HG02763 (cell line): ENCODE data around the gene TMEM272.

ENCODE experiments used
- ATAC-seq: cut with Tn5 transposase; IDR thresholded peaks from one replicate; pipeline ENCODE4 v1.9.1; 2021; ENCODE audit warnings: mild to moderate bottlenecking, moderate library complexity; ENCODE audit not compliant: unreplicated experiment

TMEM272 gene, protein sequence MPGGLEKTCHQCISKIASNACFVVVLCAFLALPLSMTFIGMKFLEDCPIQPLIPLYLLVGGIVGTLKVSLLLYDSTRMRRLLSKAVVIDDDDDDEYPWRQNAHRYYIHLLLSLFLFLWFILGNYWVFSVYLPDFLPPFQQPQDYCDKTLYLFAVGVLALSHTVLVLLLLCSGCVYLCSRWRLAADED

DNA sequence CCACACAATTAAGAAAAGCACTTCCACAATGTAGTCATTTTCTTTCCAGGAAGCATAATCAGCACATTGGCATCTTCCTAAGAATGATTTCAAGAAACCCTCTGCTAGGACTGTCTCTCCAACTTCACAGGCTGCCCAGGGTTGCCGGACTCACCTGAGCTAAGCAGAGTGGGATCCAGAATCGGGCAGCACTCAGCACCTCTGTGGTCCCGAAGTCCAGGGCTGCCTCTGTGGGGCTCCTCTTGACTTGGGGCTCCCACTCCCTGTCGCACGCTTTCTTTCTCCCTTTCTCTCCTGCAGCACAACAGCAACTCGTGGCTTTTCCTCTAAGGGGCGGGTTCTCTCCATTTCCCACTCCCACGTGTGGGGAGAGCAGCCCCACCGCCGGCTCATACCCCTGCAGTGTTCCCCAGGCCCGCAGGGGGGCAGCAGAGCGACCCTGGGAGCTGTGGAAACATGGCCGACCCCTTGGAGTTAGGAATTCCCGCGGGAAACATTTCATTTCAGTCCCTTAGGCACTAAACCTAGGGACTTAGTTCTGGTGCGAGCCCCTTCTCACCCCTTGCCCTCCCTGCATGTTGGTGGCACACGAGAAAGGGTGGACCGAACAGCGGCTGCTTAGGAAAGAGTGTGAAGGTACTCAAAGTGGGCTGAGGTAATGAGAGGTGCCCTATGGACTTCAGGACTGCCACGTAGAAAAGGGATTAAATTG lies at the start of gene TMEM272:
TMEM272 (minus strand) TSS at position 316 of the 712 bp plus-strand sequence. CDS start 6,647 bp downstream, outside the sequence.
- ATAC-seq: no peak

DNA sequence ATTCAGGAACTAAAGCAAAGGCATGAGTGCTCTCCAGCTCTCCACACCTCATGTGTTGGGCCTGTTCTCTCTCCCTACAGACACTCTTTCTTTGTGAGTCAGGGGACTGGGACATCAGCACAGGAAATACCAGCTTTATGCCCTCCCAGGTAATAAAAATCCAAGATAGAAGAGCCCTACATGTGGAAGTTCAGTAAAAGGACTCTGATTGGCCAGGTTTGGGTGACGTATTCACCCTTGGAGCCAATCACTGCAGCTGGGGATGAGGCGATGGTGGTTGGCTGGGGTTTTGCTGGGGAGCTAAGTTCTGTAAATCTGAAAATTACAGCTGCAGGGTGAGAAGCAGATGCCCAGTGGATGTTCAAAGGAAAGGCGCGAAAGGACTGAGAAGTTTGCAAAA lies 49.3 kb upstream of the TMEM272 start:
- no peak for ATAC-seq

DNA sequence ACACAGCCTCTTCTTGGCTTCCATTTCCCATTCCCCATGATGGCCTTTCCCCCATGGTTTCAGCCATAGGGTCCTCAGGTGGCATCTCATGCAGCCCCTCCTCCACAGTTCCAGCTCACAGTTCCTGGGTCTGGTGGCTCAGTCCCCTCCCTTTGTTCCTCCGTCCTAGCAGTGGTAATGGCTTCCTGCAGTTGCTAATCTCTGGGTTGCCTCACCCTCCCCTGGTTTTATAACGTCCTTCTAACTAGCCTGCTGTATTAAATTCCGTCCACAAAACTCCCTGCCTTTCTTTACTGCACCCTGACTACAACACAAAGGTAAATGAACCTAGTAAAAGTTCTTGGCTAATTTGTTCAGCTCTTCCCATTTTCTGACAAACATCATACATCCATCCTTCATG lies 47.7 kb upstream of the TMEM272 start:
- no peak for ATAC-seq

DNA sequence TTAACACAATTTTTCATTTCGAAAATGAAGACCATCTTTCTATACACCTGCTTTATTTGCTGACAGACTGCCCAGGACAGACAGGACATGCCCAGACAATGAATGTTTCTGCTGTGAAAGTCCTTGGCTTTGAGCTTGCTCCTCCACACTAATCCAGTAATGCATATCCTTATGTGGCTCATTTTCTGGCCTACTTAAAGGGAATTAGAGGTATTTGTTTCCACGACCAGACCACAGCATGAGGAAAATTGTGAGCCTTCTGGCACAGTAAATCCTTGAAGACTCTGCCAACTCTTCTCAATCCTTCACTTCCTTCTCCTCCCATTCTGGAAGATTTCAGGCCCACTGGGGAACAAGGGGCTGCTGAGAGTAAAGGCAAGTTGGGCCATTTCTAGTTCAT lies 42.5 kb upstream of the TMEM272 start:
- ATAC-seq: no peak

DNA sequence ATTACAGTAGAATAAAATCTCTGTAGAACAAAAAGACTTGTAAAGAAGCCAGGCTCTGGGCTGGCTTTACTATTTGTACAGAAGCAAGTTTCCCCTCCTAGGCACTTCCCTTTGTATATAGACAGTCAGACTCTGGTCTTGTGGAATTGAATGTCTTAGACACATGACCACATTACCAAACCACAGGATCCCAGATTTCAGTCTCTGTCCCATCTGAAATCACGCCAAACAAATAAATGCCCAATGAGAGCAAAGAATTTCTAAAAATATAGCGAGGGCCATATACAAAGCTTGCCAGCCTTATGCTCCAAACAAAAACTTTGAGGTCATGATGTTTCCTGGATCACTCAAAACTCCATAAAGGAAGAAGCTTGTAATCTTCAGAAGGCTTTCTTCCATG lies 40.7 kb upstream of the TMEM272 start:
- ATAC-seq: no peak

DNA sequence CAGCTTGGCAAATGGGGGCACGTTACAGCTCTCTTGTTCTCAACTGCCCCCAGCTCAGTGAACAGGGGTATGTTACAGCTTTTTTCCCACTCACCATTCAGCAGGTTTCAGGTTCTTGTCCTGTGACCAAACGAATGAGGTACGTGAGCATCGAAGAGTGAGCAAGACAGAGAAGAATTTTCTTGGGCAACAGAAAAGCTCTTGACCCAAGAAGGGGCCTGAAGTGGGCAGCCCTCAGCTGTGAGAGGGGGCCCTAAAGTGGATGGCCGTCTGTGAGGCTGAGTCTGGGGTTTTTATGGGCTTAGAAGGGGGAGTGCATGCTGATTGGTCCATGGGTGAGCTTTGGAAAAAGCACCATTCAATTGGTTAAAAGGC lies 38.2 kb upstream of the TMEM272 start:
- no peak for ATAC-seq

DNA sequence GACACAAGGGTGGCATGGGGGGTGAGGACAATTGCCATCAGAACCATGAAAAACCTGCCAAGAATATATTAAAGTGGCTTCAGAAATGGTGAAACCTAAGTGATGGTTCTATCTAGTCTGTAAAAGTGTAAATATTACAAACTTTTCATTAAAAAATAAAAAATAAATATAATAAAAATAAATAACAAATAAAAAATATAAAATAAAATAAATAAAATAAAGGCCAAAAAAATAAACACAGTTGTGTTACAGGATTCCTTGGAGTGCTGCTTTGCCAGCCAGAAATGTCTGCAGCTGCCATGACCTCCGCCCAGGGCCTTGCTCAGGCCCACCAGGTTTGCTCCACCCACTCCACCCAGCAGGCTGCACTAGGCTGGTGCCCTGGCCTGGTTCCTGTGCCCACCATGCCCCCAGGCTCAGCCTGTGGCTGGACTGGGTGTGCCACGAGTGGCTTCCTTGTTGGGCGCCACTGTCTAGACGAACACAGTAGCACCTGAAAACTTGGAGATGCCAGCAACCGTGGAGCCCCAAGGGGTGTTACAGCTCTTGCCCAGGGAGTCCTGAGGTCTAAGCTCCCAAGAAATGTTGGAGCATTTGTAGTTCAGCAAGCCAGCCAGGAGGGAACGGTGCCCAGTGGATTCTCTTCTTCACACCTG lies 37.7 kb upstream of the TMEM272 start:
- no peak for ATAC-seq

DNA sequence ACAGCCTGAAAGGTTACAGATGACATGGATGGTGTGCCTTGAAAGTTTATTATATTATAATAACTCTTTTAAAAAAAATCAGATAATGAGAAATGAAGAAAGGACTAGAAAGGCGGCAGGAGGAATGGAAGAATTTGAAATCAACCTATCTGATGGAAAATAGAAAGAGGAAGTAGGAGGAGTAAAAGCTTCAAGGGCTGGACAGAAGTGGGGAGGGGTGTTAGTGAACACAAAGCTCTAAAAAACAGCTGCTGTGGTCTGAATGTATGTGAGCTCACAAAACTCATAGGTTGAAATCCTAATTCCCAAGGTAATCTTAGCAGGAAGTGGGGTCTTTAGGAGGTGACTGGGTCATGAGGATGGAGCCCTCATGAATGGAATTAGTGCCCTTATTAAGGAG lies 36.3 kb upstream of the TMEM272 start:
- no peak for ATAC-seq

DNA sequence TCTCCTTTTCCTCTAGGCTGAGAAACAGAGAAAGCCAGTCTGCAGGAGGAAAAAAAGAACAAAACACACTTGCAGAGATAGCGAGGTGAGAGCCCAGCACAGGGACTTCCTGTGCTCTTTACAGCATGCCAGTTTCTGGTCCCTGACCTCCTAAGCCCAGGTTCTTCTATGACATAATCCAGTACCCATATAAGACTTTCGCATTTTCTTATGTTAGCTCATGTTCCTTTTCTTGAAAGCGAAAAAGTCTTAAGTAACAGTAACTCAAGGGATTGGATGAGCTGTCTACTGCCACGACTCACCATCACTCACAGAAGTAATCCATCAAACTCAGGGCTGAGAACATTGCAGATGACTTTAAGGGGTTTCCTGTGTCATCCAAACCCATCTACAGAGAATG lies 34.2 kb upstream of the TMEM272 start:
- no peak for ATAC-seq

DNA sequence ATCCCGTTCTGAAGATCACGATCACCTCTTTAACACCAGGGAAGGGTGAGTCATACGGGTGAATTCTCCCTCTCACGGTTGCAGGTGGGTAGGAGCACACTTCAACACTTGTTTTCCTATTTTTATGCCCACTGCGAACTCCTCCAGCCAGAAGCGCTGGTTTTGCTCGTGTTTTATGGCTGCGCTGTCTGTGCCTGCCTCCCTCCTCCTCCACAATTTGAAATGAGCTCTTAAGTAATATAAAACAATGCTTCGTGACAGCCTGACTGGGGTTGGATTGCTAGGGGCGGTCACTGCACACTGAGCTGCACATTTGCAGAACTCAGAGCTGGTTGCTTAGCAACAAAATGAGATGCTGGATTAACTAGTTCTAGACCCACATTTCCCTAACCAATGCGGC lies 29.7 kb upstream of the TMEM272 start:
- ATAC-seq: no peak

DNA sequence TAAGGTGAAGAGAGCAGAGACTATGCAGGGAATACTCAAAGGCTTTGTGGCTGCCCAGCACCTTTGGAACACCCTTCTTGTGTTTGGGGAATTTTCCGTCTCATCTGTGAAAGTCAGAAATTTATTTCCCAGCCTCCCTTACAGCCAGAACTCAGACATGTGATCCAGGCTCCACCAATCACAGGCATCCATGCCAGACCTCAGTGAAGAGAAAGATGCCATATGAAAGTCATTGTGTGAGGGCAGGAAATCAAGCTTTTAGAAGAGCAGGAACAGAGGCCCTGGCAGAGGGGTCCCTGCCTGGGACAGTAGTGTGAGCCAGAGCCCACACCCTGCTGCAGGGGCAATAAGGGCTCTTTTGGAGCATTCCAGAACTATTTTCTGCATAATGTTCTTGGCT lies 28.9 kb upstream of the TMEM272 start:
- ATAC-seq: no peak

DNA sequence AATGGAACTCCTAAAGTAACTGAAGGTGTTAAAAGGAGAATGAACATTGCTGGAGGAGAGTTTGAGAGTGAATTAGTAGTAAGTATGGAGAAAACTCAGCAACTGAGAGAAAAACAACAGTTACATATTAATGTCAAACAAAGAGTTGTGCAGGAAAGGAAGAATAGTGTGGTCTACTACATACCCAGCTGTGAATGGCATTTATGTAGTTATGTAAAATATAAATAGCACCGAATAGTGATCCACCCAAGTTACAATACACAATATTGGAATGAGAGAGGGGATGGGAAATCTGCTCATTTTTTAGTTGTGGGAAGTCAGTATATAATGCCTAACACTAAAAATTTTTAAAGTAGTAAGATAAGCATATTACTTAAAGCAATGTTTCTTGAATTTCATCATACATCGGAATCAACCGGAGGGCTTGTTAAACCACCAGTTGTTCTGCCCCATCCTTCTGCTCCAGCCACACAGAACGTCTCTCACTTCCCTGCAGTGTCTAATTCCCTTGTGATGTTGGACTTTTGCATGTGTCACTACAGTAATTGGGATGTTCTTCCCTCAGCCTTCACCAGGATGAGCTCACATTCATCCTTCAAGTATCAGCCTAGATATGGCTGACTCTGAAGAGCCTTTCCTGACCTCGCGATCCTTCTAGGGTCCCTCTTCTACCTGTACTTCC lies 28.3 kb upstream of the TMEM272 start:
- no peak for ATAC-seq

DNA sequence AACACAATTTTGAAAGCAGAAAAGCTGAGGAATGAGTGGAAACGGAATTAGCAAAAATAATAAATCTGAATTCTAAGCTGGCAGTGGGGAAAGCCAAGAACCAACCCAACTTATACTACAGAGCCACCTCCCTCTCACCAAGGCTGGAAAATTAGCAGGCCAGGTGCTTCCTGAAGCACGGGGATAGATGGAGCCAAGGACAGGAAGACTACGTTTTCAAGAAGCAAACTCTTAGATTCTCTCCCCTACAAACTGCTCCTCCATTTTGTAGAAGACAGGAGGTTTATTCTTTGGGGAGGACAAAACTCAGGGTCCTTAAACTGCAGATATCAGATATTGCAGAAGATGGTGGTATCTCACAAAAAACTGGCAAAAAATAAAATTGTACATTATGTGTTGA lies 25.6 kb upstream of the TMEM272 start:
- no peak for ATAC-seq

DNA sequence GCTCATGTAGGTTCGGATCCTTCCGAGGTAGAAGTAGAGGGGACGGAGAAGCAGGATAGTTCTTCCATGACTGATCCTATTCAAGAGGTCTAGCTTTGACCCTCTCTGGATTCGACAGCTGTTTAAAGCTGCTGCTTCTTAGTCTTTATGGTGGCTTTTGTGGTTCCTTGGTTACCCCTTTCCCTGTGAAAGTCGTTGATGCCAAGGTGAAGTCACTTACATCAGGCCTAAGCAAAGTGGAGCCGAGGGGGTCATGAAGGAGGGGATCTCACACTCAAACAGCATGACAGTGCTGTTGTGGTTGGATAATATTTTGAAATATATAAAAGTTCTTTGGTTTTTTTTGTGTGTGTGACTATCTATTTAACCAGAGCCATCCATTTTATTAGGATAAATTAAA lies 24.9 kb upstream of the TMEM272 start:
- no peak for ATAC-seq

DNA sequence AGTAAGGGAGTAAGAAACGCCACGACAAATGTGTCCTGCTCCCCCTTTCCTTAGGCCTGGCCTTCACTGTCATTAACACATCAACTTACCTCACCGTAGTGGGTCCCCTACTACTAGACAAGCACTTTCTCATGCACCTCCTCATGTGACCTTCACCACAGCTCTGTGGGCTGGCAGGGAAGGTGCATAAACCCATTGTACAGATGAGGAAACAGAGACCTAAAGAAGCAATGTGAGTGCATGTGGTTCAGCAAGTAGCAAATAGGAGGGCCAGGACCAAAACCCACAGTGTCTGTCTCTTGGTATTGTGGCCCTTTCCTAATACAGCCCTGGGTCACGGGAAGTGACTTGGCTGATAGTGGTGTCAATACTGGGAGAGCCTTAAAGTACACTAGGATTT lies 22.1 kb upstream of the TMEM272 start:
- ATAC-seq: no peak

DNA sequence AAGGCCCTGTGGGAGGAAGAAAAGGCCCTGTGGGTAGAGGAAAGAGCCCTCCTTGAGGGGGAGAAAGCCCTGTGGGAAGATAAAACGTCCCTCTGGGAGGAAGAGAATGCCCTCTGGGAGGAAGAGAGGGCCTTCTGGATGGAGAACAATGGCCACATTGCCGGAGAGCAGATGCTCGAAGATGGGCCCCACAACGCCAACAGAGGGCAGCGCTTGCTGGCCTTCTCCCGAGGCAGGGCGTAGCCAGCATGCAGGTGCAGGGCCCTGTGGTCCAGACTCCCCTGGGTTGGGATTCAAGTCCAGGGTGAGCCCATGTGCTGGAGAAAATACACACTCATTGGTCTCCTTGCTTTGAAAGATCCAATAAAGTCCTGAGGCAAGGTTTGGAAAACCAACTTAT lies 20.9 kb upstream of the TMEM272 start:
- no peak for ATAC-seq

DNA sequence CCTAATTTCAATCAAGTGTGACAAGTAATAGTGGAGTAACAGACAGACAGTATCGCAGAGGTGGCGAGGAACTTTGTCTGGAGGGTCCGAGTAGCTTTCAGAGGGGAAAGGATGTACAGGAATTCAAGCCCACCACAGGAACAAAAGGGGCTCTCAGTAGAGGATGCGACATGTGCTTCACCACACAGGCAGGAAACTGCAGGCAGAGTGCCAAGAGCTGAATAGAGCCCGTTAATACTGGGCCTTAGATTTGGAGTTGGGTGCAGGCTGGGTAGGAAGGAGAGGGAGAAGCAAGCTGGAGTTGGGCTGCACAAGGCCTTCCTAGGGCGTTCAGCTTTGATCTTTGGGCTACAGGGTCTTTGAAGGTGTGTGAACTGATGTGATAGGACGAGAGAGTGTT lies 18.0 kb upstream of the TMEM272 start:
- ATAC-seq: no peak

DNA sequence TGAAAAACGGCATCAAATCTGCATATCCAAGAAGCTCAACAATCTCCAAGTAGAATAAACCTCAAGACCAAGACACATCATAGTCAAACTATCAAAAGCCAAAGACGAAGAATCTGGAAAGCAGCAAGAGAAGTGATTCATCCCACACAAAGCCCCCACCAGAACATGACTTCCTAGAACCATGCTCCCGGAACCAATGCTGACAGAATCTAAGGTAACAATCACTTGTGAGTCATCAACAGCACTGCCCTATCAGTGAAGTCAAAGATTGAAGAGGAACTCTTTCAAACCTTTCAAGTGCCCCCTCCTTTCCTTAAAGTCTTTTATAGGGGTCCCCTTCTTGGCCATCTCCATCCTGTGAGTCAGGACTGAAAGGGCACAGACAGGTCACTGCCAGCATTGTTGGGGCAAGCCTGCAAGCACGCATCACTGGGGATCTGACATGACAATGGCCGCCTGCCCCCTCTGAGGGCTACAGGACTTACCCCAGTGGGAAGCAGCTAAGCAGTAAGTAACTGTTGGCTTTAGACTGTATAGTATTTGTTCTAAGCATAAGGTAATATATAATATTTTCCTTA lies 16.8 kb upstream of the TMEM272 start, which contains the start of gene CCDC70:
CCDC70 (plus strand) TSS at position 247 of the 578 bp plus-strand sequence. CDS start 3,443 bp downstream, outside the sequence.
- no peak for ATAC-seq

DNA sequence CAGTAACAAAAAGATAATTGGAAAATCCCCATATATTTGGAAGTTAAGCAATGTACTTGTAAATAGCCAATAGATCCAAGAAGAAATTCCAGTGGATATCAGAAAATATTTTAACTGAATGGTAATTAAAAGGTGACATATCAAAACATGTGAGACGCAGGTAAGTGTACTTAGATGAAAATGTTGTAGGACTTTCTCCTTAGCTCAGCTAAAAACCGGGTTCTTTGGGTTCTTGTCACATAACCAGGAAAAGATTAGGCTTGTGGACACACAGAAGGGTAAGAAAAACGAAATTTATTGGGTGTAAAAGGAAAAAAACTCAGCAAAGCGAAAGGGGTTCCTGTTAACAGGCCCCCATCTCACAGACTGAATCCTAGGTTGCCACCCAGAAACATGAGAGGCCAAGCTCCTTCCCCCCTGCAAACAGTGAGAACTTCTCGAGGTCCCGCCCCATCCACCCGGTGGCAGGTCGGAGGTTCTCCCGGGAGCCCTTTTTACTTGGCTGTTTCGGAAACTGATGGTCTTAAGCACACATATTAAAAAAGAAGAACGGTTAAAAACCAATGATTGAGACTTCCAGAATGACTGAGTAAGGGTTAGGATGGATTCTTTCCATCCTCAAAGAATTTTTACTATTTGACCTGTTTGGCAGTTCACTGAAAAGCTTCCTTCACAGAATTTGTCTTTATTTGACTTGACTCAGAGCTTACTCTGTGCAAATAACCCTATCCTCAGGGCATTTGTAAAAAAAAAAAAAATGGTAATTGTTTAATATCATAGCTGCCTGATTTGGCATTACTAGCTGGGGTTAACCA lies 13.7 kb upstream of the TMEM272 start:
- ATAC-seq: no peak

DNA sequence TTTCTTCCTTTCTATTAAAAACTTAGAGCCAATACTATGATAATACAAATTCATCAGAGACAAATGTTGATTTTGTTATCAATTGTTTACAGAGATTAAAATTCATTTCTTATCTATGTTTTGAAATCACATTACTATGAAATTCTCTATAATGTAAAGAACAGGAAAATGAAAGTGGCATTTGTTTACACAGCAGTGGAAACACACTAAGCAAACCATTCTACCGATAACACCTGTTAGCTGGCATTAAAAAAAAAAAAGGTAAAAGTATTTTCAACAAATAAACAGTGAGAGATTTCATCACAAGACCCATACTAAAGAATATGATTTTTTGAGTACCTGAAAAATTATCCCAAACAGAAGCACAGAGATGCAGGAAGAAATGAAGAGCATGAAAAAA lies 12.0 kb upstream of the TMEM272 start:
- no peak for ATAC-seq
